Measurements from ENCODE around the gene TANC1. TPM values are rescaled to one million over a fixed set of nuclear protein-coding genes. Genes with fewer than 3 reads are reported as not detected.

The TANC1 gene
- polyA plus RNA-seq, 1 donor from 2014 or later: 0.37 TPM

- no peak for TF ChIP-seq REST (IDR thresholded peaks at IDR 0.05; ENCODE audit: borderline replicate concordance)
Observed at GRCh38 chr2:158996378-158996993, 28.0 kb downstream of the TANC1 start (continued).

GRCh38 chr2:158997037-158997790 lies 28.8 kb downstream of the TANC1 start:
- Histone ChIP-seq H3K27ac (ENCODE audit: low read length) (no peak overlapping the region), H3K79me2 (replicated peaks; ENCODE audit: insufficient read depth, low read length) (no peaks in the 10 kb centered on the region), H4K20me1 (ENCODE audit: insufficient read depth) (no peaks in the 10 kb centered on the region), H3K9me3 (ENCODE audit: low read length) (no peaks in the 10 kb centered on the region), H2AFZ (ENCODE audit: low read depth, low read length) (no peak overlapping the region), H3K4me2 (ENCODE audit: low read length) (no peak overlapping the region), H3F3A (ENCODE audit: insufficient read depth, low read length, poor library complexity, severe bottlenecking) (no peaks in the 10 kb centered on the region), H3K9ac (ENCODE audit: low read length) (no peak overlapping the region), H3K9me2 (ENCODE audit: insufficient read depth, low read length) (no peaks in the 10 kb centered on the region), H3K4me3 (ENCODE audit: low read length) (no peak overlapping the region), H3K36me3 (ENCODE audit: insufficient read depth, low read length) (no peaks in the 10 kb centered on the region), H3K27me3 (ENCODE audit: insufficient read depth, low read depth, low read length) (no peaks in the 10 kb centered on the region)
- no peak for TF ChIP-seq CTCF (IDR thresholded peaks at IDR 0.05; ENCODE audit: poor library complexity, severe bottlenecking)
- no peak for TF ChIP-seq RAD21 (conservative IDR thresholded peaks at IDR 0.05)
- TF ChIP-seq SMC3 (conservative IDR thresholded peaks at IDR 0.05; ENCODE audit: poor library complexity): no peak
- no peak for TF ChIP-seq REST (IDR thresholded peaks at IDR 0.05; ENCODE audit: borderline replicate concordance)

Measured in neural cell (in vitro differentiated cells).